NCI-H2029 treated with DMSO at 0.1 percent for 48 hours (cell line): ENCODE measurements around the gene LRRC27.

Source experiments
- DNase-seq: peaks from one replicate; lab custom pipeline; 2025; lab: John Stamatoyannopoulos, UW

LRRC27 gene

DNA sequence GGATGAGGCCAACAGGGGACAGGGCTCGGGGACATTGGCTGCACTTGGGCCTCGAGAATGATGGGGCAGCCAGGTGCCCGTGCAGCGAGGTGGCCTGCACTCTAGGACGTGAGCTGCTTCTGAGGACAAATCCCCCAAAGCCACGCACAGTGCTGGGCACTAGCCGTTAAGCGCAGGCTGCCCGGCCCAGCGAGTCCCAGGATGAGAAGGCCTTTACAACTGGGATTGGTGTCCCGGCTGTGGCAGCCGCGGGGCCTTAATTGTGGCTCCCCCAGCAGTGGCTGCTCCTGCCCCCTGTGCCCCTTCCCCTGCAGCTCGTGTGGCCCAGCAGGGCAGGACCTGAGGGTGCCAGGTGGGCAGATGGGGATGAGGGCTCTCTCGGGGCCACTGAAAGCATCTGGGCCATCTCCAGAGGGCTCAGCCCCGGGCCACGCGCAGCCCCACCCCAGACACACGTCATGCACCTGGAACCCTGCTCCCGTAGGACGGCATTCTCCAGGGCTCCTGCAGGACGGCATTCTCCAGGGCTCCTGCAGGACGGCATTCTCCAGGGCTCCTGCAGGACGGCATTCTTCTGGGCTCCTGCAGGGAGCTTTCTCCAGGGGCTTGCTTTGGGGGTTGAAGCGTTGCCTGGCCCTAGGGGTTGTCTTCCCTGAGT lies 71.6 kb downstream of the LRRC27 start:
- no peak for DNase-seq

DNA sequence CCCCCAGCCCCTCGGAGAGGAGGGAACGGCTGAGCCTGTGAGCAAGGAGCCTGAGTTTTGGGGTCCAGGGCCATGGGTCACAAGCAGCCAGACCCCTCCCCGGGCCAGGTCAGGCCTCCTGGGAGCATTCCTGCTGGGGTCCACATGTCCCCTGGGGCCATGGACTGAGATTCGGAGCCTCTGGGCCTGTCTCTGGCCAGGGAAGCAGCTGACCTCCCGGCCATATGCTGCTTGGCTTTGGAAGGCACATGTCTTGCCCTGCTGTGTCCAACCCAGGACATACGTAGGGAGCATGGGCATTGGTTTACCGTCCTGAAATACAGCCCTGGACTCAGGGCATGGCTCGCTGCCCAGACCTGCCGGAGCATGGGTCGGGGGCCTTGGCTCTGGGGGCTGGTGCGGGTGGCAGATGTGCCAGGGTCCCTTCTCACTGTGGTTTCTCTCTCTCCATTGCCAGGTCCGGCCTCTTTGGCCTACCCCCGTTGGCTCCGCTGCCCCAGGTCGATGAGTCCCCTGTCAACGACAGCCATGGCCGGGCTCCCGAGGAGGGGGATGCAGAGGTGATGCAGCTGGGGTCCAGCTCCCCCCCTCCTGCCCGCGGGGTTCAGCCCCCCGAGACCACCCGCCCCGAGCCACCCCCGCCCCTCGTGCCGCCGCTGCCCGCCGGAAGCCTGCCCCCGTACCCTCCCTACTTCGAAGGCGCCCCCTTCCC lies 72.3 kb downstream of the LRRC27 start:
- no peak for DNase-seq

DNA sequence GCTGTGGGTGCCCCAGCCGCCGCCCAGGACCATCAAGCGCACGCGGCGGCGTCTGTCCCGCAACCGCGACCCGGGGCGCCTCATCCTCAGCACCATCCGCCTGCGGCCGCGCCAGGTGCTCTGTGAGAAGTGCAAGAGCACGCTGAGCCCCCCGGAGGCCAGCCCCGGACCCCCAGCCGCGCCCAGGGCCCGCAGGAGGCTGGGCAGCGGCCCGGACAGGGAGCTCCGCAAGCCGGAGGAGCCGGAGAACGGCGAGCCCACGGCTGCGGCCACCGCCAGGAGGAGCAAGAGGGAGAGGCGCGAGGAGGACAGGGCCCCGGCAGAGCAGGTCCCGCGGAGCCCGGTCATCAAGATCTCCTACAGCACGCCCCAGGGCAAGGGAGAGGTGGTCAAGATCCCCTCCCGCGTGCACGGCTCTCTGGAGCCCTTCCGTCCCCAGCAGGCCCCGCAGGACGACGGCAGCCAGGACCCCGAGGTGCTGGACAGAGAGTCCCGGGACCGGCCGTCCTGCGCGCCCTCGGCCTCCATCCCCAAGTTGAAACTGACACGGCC lies 73.0 kb downstream of the LRRC27 start:
- no peak for DNase-seq

DNA sequence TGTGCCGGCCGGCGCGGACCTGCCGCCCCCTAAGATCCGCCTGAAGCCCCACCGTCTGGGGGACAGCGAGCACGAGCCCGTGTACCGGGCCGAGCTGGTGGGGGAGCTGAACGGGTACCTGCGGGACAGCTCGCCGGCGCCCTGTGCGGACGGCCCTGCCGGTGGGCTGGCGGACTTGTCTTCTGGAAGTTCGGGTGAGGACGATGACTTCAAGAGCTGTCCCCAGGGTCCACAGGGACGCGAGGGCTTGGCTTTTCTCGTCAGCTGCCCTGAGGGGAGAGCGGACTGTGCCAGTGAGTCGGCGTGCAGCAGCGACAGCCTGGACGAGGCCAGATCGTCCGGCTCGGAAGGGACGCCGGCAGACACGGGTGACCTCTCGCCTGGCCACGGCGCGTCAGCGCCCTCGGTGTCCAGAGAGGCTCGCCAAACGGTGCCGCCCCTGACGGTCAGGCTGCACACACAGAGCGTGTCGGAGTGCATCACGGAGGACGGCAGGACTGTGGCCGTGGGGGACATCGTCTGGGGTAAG lies 73.5 kb downstream of the LRRC27 start:
- no peak for DNase-seq

DNA sequence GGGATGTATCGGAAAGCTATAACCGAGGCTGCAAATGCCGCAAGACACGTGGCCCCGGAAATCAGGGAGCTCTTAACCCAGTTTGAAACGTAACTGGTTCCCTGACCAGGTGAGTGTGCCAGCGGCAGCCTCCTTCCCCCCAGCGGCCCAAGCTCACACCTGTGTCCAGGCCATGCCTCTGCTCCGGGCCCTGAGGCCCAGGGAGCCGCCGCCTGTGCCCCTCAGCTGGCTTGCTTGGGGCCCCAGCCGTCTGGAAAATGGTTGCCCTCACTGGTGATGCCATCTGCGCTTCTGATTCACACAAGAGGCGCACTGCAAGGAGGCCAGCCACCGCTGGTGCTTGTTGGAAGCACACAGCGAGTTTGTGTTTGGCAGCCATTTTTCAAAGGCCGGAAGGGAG lies 74.2 kb downstream of the LRRC27 start:
- DNase-seq: no peak

GRCh38 chr10:132406750-132407149 lies 74.8 kb downstream of the LRRC27 start:
- no peak for DNase-seq

DNA sequence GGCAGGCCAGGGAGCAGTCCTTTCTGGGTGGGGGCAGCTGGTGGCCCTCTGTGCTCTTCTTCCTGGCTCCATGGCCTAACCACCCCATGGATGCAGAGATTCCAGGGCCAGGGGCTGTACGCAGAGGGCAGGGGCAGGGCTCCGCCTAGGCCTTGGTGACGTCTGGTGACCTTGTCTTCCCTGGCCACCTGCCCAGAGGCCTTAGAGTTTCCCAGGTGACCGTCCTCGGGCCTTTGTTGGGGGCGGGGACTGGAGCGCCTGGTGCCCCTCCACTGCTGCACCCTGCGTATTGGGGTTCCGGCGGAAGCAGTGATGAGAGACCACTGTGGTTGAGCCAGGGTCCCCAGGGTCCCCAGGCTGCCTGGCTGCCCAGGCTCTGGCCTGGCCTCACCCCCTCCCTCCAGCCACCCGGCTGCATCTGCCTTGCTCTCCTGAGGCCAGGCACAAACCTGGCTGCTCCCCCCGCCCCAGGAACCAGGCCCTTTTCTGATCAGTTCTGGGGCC lies 75.3 kb downstream of the LRRC27 start:
- no peak for DNase-seq

GRCh38 chr10:132407846-132408278 lies 75.9 kb downstream of the LRRC27 start:
- no peak for DNase-seq

- no peak for DNase-seq
These were observed 76.4 kb downstream of the LRRC27 start for GRCh38 chr10:132408367-132408781.

GRCh38 chr10:132408823-132409666 lies 77.1 kb downstream of the LRRC27 start:
- DNase-seq: no peak

- no peak for DNase-seq
These were observed 77.7 kb downstream of the LRRC27 start for GRCh38 chr10:132409667-132410028.

- no peak for DNase-seq
These were observed 78.2 kb downstream of the LRRC27 start for GRCh38 chr10:132410056-132410778.

DNA sequence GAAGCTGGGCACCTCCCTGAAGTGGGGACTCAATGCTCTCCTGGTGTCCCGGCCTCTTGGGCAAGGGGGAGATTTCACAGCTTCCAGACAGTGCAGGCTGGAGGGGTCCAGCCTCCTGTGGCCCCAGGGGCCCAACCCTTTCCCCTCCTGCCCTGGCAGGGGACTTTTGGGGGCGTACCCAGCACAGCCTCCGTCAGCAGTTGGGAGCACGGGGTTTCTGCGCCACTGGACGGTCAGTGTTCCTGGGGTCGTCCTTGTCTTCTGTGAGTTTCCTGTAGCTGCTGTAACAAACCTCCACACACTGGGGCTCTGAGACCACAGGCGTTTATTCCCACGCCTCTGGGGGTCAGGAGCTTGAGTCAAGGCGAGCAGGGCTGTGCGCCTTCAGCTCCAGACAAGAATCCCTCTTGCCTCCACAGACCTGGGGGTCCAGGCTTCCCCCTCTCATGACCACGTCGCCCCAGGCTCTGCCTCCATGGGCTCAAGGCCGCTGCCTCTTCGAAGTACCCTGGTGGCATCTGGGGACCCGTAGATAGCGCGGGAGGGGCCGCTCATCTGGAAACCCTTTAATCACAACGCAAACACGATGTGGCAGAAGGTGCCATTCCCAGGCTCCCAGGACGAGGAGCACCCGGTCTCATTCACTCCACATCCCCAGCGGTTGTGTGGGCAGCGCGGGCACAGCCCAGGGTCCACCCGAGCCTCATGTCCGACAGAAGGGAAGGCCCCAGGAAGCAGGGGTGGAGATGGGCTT lies 79.0 kb downstream of the LRRC27 start:
- no peak for DNase-seq

DNA sequence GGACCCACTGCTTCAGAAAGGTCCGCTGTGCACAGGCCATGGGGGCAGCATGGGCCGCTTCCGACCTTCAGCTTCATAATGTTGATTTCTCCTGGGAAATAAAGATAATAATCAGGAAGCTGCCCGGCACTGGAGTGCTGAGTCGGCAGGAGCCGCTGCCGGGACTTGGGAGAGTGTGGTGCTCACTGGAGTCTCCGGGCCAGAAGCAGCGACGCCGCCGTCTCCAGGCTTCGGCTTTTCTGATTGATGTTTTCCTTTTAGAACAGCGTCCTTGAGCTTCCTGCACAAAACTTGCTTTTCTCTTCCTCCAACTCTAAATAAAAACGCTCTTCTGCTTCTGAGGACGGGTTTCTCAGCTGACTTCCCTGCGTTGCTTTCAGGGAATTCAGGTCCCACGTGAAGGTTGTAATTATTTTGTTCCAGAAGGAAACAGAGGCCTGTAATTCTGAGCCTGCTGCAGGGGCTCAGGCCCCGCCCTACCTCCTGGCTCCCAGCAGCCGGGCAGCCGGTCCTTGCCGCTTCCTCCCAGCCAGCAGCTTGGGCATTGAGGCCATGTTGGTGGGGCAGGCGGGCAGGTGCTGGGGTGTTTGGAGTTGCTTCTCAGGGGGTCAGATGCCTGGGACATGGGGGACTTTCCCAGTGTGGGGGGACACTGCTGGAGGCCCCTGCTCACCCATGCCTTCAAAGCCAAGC lies 79.7 kb downstream of the LRRC27 start:
- DNase-seq: no peak

- DNase-seq: no peak
These were observed 80.6 kb downstream of the LRRC27 start for GRCh38 chr10:132412316-132413192.

- no peak for DNase-seq
These were observed 81.5 kb downstream of the LRRC27 start for GRCh38 chr10:132413226-132414205.

DNA sequence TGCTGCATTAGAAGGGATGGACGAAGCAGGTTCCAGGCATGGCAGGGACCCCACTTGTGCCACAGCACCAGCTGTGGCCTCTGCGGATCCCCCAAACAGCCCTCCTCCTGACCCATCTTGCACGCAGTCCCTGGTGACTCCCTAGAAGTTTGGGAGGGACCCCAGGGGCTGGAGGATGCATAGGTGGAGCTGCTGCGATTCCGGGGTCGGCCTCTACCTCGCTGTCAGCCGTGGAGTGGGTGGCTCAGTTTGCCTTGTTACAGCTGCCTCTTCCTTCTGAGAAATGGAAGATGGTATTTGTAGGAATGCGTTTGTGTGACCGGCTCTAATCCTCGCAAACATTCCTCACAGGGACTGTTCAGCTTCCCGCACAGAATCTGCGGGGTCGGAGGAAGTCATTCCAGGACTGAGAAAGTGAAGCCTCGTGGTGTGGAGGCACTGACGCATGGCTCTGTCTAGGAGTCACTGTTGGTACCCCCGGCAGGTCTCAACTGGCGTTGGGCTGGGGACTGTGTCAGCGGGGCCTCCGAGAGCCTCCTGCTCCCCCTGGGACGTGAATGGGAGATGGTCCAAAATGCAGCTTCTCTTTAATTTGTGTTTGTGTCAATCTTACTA lies 82.5 kb downstream of the LRRC27 start:
- DNase-seq: no peak
